ENCODE measurements around the gene CNTNAP4.

Gene CNTNAP4

DNA sequence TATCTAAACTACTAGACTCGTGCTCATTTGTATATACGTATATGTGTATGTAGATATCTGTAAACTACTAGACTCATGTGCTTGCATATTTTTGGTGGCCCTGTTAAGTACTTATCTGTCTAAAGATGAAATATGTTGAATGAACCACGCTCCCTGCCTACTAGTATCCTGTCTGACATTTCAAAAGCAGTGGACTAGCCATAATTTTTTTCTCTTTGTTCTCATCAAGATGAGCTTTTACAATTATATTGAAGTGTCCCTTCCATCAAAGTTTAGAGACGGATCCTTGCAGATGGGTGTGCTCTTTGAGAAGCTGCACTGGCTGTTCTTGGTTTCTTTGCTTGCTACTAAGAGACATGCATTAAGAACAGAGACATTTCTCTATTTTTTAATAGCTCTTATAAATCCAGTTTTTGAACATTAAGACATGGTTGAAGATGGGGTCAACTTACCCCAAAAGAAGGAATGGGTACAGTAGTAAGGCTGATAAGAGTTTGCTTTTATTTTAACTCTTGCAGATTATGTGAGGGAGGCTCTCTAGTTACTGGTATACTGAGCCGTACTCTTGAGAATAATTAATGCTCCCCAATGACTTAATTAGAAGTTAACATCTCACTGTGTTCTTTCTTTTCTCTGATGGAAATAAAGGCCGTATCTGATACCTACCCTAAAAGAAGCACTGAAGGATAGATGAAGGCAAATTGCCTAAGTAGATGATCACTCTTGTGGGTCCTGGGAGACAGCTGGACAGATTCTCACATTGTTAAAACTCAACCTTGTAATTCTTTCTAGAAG lies 3.4 kb downstream of the CNTNAP4 start:
- DNase-seq, result no peak
- H3K4me1 Mint-ChIP-seq, result no peaks in the 10 kb centered on the region
- no peak overlapping the region for H3K4me3 Mint-ChIP-seq

DNA sequence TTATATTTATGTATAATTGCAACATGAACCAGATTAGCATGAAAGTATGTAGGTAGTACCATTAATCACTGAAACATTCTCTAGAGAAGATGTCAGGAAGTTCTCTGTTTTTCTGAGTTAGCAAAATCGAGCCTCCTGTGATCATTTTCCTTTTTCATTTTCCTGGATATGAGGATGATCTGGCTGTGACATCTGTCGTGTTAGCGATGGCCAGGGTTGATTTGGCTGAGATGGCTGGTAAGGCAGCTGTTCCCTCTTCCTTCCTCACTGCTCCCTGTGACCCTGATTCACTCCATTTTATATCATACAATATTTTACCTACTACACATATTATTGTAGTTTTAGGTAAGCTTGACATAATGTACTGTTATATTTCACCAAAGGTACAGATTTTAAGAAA lies 10.3 kb downstream of the CNTNAP4 start:
- Mint-ChIP-seq H3K4me1 (no peaks in the 10 kb centered on the region), H3K27ac (no peak overlapping the region), H3K4me3 (no peak overlapping the region), H3K36me3 (ENCODE audit: low read depth) (no peaks in the 10 kb centered on the region), H3K9me3 (no peaks in the 10 kb centered on the region), H3K27me3 (no peaks in the 10 kb centered on the region)
- no peak for ATAC-seq
- DNase-seq, result no peak

More for the DNA sequence above, 3.4 kb downstream of the CNTNAP4 start:
- no peak for ATAC-seq
- no peak overlapping the region for H3K27ac Mint-ChIP-seq
- no peaks in the 10 kb centered on the region for H3K36me3 Mint-ChIP-seq (ENCODE audit: low read depth)
- no peaks in the 10 kb centered on the region for H3K9me3 Mint-ChIP-seq
- H3K27me3 Mint-ChIP-seq, result peaks cover 3% of the 10 kb centered on the region

GRCh38 chr16:76292218-76292617 lies 15.0 kb downstream of the CNTNAP4 start:
- no peak for DNase-seq
- no peak overlapping the region for H3K4me3 Mint-ChIP-seq
- no peaks in the 10 kb centered on the region for H3K27me3 Mint-ChIP-seq

GRCh38 chr16:76293980-76294379 lies 16.8 kb downstream of the CNTNAP4 start:
- Mint-ChIP-seq H3K4me1 (no peaks in the 10 kb centered on the region), H3K36me3 (ENCODE audit: low read depth) (no peaks in the 10 kb centered on the region), H3K27me3 (no peaks in the 10 kb centered on the region), H3K27ac (no peak overlapping the region), H3K4me3 (no peak overlapping the region), H3K9me3 (peaks cover 8% of the 10 kb centered on the region)
- ATAC-seq (no peak), DNase-seq (no peak)

More at GRCh38 chr16:76292218-76292617, 15.0 kb downstream of the CNTNAP4 start:
- Mint-ChIP-seq H3K27ac (no peak overlapping the region), H3K36me3 (ENCODE audit: low read depth) (no peaks in the 10 kb centered on the region), H3K4me1 (no peaks in the 10 kb centered on the region), H3K9me3 (peaks cover 3% of the 10 kb centered on the region)
- no peak for ATAC-seq

GRCh38 chr16:76294396-76295214 lies 17.4 kb downstream of the CNTNAP4 start:
- Mint-ChIP-seq H3K9me3 (peaks cover 8% of the 10 kb centered on the region), H3K36me3 (ENCODE audit: low read depth) (no peaks in the 10 kb centered on the region), H3K4me1 (no peaks in the 10 kb centered on the region), H3K27me3 (peaks cover under 1% of the 10 kb centered on the region), H3K27ac (no peak overlapping the region), H3K4me3 (no peak overlapping the region)
- no peak for DNase-seq
- ATAC-seq, result no peak

DNA sequence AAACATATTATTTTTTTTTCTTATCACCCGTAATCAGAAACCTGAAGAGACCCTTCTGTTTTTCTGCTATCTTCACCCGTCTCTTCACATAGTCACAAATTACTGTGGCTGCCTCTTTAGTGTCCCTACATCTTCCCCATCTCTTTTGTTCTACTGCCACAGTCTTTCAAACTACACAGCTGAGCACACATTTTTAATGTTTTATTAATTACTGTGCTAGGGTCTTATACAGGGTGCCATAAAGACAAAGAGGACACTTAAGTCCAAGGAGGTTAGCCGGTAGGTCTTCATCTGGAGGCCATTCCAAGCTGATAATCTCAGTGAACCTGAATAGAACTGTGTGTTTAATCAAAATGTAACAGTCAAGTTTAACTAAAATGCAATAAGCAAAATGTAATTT lies 20.7 kb downstream of the CNTNAP4 start:
- peaks cover 8% of the 10 kb centered on the region for H3K9me3 Mint-ChIP-seq
- no peaks in the 10 kb centered on the region for H3K36me3 Mint-ChIP-seq (ENCODE audit: low read depth)
- H3K4me1 Mint-ChIP-seq, result no peaks in the 10 kb centered on the region
- DNase-seq (no peak), ATAC-seq (no peak)
- H3K27me3 Mint-ChIP-seq, result peaks cover 2% of the 10 kb centered on the region
- no peak overlapping the region for H3K4me3 Mint-ChIP-seq
- no peak overlapping the region for H3K27ac Mint-ChIP-seq

DNA sequence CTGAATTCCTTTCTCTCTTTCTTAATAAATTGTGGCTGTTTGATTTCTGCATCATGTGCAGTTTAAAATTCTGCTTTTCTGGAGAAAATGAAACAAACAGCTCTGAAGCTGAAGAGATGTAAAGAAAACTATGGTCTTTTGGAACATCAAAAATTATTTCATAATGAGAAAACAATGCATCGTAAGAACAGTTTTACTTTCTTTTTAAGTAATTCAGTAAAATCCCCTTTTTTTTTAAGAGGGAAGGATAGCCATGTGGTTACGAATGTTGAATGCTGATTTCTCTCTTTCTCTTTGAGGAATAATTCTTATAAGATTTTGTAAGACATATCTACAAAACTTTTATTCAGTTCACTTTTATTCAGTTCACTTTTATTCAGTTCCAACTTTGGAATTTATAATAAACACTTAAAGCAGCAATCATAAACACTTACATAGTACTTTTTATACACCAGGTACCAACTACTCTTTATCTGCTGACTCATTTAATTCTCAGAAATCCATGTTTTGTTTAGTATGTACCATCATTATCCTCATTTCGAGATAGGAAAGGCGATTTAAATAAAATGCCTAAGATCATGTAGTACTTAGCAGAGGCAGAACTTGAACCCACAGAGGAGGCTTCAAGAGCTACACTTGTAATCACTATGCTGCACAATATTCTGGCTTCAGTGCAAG lies 26.6 kb downstream of the CNTNAP4 start:
- Mint-ChIP-seq H3K4me3 (no peak overlapping the region), H3K27me3 (peaks cover 2% of the 10 kb centered on the region), H3K36me3 (ENCODE audit: low read depth) (no peaks in the 10 kb centered on the region), H3K27ac (no peak overlapping the region), H3K4me1 (no peaks in the 10 kb centered on the region), H3K9me3 (no peaks in the 10 kb centered on the region)
- no peak for ATAC-seq
- DNase-seq, result no peak

- no peaks in the 10 kb centered on the region for H3K27me3 Mint-ChIP-seq
- peaks cover 3% of the 10 kb centered on the region for H3K9me3 Mint-ChIP-seq
- no peak for ATAC-seq
- H3K4me3 Mint-ChIP-seq, result no peak overlapping the region
- DNase-seq, result no peak
- H3K27ac Mint-ChIP-seq, result no peak overlapping the region
- H3K4me1 Mint-ChIP-seq, result no peaks in the 10 kb centered on the region
- H3K36me3 Mint-ChIP-seq (ENCODE audit: low read depth), result no peaks in the 10 kb centered on the region
Measured at GRCh38 chr16:76309639-76310335, 32.6 kb downstream of the CNTNAP4 start.

DNA sequence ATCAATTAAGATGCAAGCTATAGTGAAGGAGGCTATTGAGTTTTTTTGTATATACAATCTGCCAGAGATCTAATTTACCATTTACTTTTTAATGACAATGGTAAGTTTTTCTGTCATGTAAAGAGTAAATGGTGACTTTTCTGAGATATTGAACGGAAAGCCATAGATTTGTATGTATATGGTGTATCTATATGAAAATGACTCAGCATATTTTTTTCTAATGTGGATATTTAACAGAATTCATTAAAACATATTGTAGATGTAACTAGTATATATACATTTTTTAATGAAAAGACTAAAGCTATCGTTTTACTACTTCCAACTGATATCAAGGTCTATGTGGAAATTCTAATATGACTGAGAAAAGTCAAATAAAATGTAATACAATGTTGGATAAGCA lies 34.1 kb downstream of the CNTNAP4 start:
- H3K27ac Mint-ChIP-seq, result no peak overlapping the region
- peaks cover 3% of the 10 kb centered on the region for H3K9me3 Mint-ChIP-seq
- H3K4me1 Mint-ChIP-seq, result no peaks in the 10 kb centered on the region
- ATAC-seq (no peak), DNase-seq (no peak)
- no peak overlapping the region for H3K4me3 Mint-ChIP-seq
- H3K27me3 Mint-ChIP-seq, result no peaks in the 10 kb centered on the region
- no peaks in the 10 kb centered on the region for H3K36me3 Mint-ChIP-seq (ENCODE audit: low read depth)

DNA sequence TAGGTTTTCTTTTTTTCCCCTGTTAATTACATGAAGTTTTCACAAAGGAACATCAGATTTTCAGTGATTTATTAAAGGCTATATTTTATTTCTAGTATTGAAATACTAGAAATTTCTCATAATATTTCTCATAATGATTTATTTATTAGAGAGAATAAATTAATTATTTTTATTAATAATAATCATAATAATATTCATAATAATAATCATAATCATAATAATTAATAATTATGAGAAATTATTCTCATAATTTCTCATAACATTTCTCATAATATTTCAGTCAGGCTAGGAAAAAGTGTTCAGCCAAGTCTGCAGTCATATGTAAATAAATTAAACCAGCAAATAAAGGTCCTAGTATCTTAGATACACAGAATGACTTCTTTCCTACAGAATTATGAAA lies 41.4 kb downstream of the CNTNAP4 start:
- no peak overlapping the region for H3K4me3 Mint-ChIP-seq
- ATAC-seq (no peak), DNase-seq (no peak)
- H3K27ac Mint-ChIP-seq, result no peak overlapping the region
- no peaks in the 10 kb centered on the region for H3K4me1 Mint-ChIP-seq
- H3K9me3 Mint-ChIP-seq, result no peaks in the 10 kb centered on the region
- no peaks in the 10 kb centered on the region for H3K36me3 Mint-ChIP-seq (ENCODE audit: low read depth)
- H3K27me3 Mint-ChIP-seq, result no peaks in the 10 kb centered on the region

DNA sequence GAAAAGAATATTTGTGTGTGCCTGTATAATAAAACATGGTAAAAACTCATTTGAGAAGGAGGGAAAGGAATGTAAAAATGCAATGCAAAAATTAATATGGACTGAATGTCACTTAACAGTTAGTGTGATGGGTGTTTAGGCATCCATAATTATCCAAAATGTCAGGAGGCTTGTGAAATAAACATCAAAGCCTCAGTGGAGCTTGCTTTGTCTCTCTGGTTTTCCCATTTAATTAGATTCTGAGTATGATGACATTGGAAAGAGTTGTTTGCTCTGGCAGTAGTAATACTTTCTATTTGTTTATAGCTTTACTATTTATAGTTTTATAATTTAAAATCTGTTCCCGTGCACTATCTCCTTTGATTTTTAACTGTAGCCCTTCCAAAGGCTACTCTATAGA lies 51.9 kb downstream of the CNTNAP4 start:
- Mint-ChIP-seq H3K36me3 (ENCODE audit: low read depth) (no peaks in the 10 kb centered on the region), H3K27ac (no peak overlapping the region), H3K27me3 (no peaks in the 10 kb centered on the region), H3K9me3 (peaks cover 2% of the 10 kb centered on the region), H3K4me3 (no peak overlapping the region), H3K4me1 (no peaks in the 10 kb centered on the region)
- DNase-seq, result no peak
- ATAC-seq, result no peak

DNA sequence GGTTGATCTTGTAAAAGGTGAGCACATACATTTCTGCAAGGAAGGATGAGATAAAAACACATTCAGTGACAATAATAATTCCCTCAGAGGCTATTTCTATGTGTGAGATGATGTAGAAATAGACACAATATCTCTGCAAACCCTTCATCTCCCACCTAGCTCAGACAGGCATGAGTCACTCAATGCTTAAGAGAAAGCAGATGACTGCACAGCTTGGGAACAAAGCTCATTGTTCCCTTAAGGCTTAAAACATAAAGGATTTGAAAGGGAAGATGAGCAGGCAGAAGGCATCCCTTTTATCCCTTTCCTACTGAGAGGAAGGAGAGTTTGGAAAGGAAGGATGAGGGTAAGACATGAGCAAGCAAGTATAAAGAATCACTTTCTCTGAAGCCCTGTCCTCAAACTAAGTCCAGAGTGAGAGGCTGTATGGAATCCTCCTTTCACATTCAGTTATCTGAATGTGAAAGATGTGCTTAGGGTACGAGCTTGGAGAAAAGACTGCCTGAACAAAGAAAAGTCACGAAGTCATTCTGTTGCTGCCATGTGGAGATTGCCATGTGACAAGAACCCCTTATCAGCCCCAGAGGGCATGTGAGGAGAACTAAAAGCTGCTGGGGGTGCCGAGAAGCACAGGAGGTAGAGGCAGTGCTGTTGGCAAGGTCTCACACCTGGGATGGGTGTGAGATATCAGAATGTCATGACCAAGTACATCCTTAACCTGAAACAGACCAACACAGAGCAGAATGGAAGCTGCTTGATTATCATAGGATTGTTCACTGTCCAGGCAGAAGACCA lies 58.2 kb downstream of the CNTNAP4 start:
- ATAC-seq (no peak), DNase-seq (no peak)
- Mint-ChIP-seq H3K4me3 (no peak overlapping the region), H3K36me3 (ENCODE audit: low read depth) (no peaks in the 10 kb centered on the region), H3K27ac (no peak overlapping the region), H3K4me1 (no peaks in the 10 kb centered on the region), H3K9me3 (peaks cover 16% of the 10 kb centered on the region), H3K27me3 (peaks cover 1% of the 10 kb centered on the region)

GRCh38 chr16:76336112-76336511 lies 58.9 kb downstream of the CNTNAP4 start:
- H3K4me3 Mint-ChIP-seq, result no peak overlapping the region
- no peaks in the 10 kb centered on the region for H3K4me1 Mint-ChIP-seq
- no peak overlapping the region for H3K27ac Mint-ChIP-seq
- peaks cover 16% of the 10 kb centered on the region for H3K9me3 Mint-ChIP-seq
- ATAC-seq, result no peak
- DNase-seq, result no peak
- no peaks in the 10 kb centered on the region for H3K36me3 Mint-ChIP-seq (ENCODE audit: low read depth)
- peaks cover 1% of the 10 kb centered on the region for H3K27me3 Mint-ChIP-seq

DNA sequence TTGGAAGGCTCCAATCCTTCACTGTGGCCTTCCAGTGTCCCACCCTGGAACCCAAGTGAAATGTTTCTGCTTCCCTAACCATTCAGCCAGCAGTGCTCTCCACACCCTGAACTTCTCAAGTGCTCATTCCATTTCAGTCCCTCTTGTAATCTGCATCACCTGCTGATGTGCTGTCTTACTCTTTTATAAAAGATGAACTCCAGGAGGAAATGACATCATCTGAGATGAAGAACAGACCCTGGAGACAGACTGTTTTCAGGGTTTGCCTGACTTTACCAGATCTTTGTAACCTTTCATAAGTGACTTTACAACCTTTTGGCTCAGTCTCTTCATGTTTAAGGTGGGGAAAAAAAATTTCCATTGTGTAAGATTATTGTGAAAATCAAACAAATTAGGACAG lies 61.3 kb downstream of the CNTNAP4 start:
- ATAC-seq, result no peak
- peaks cover 13% of the 10 kb centered on the region for H3K9me3 Mint-ChIP-seq
- no peak overlapping the region for H3K4me3 Mint-ChIP-seq
- no peak overlapping the region for H3K27ac Mint-ChIP-seq
- H3K4me1 Mint-ChIP-seq, result no peaks in the 10 kb centered on the region
- DNase-seq, result no peak
- H3K36me3 Mint-ChIP-seq (ENCODE audit: low read depth), result no peaks in the 10 kb centered on the region
- H3K27me3 Mint-ChIP-seq, result peaks cover 1% of the 10 kb centered on the region
